Glomerular endothelial cell (primary cell): ENCODE measurements around the gene SNX8. TPM values are rescaled to one million over a fixed set of nuclear protein-coding genes. Genes with fewer than 3 reads are reported as not detected.

Experiments
- DNase-seq: peaks from one replicate; pipeline ENCODE4 v3.0.0-alpha.2; 2011; ENCODE audit warnings: low read depth, low spot score; ENCODE audit errors: extremely low read depth
- total RNA-seq: library from RNA; depleted of rRNA; stranded (reverse); fragments of >200 nt; gene quantifications from 2 replicates; pipeline ENCODE4 v1.2.3, GENCODE V29; 2015

The SNX8 gene
- total RNA-seq, 1 donor from 2014 or later, result 37.5 TPM

DNA sequence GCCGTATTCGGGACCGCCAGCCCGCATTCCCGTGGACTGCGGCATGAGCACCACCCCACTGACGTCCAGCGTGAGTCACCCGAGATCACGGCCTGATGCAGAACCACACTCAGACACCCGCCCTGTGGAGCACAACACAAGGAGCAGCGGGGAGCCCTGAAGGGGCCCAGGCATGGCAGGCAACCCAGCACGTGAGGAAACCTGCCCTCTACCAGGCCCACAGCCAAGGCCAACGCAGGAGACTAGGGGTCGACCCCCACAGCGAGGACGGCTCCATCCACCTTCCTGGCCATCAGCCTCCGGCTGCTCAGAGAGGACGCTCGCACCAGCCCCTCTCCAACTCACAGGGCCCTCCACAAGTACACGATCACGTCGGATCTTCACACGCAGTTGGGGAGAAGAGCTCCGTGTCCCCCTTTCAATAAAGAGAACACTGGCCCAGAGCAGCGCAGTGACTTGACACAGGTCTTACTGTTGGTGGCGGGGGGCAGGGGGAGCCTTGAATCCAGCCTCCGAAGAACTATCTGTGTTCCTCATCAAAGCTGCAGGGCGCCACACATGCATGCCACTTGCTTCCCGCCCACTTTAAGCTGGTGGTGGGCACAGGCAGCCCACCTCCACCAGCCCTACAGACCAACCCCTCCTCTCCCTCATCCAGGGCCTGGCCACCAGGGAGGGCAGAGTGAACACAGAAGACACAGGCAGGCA lies 103.5 kb downstream of the SNX8 start:
- no peak for DNase-seq

DNA sequence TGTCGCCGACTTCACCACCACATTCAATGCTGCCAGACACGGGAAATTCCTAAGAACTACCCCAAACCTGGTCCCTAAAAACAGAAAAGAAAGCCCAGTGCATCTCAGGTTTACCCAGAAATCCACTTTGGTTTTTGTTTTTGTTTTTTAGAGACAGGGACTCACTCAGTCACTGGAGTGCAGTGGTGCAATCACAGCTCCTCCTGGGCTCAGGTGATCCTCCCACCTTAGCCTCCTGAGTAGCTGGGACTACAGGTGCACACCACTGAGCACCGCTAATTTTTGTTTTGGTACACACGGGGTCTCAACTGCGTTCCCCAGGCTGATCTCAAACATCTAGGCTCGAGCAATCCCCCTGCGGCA lies 104.3 kb downstream of the SNX8 start:
- DNase-seq, result no peak

DNA sequence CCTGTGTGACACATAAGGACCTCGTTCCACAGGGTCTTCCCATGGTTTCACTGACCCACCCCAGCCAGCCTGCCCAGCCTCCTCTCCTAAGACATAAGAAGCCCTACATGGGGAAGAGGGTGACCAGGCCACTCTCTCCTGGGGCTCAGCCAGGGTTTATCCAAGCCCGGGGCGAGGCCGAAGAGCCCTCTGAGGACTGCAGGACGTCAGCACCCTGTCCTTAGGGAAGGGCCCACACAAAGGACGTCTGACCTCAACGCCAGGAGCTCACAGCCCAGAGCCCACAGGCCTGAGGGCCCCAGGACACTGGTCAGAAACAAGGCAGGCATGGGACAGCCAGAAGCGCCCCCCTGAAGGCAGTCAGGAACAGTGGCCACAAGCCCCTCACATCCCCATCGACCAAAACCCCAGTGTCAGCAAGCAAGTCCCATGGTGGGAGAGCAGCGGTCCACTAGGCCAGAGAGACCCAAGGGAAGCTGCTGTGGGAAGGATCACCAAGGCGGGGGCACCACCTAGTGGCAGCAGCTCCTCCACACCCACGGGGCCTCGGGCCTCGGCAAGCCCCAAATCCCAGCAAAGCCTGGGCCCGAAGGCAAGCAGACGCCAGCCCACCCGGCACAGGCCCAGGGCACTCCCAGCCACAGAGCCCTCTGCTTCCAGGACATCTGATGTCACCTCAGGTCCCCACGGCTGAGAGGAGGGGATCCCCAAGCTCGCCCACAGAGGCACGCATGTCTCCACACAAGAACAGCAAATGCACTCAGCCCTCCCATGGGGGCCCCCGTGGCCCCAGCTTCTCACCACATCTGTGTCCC lies 104.9 kb downstream of the SNX8 start:
- DNase-seq, result no peak

DNA sequence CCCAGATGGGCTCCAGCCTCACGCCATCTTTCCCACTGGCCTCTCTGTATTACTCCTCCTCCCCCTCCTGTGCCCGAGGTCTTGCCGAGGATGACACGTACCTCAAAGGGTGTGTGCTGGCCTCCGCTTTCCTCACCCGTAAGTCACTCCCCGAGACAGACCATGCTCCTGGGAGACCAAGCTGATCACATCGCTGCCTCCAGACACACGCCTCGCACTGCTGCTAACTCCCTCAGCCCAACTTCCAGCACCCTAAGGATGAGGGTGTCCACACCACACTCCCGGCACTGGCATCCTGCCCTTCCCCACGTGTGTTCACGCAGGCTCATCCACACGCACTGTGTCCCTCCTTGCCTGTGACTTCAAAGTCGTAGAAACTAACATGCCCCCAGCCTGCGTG lies 105.5 kb downstream of the SNX8 start:
- DNase-seq, result no peak

DNA sequence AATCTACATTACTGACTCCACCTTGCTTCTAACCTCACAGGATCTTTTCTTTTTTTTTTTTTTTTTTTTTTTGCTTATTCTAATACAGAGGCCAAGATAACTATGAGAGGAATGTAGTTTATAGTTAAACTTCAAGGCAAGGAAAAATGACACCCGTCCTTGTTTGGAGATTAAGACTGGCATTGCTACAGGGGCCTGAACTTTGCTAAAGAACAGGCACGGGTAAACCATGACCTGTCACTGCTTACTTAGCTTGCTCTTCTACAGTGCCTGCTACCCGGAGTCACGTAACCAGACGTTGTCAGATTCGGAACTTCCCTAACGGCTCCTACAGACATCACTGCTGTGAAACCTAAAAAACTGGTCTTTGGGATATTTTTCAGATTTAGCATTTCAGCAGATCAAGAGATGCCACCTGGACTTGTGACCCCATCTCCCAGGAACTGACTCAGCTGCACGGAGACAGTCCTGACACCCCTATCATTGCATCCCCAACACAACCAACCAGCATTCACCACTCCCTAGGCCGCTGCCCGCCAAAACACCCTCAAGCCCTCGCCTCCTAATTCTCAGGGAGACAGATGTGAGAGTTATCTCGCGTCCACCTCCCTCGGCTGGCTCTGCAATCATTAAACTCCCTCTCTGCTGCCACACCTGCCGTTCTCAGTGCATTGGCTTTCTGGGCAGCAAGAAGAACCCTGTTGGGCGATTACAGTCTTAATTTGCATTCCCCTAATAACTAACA lies 109.0 kb downstream of the SNX8 start:
- DNase-seq, result no peak

DNA sequence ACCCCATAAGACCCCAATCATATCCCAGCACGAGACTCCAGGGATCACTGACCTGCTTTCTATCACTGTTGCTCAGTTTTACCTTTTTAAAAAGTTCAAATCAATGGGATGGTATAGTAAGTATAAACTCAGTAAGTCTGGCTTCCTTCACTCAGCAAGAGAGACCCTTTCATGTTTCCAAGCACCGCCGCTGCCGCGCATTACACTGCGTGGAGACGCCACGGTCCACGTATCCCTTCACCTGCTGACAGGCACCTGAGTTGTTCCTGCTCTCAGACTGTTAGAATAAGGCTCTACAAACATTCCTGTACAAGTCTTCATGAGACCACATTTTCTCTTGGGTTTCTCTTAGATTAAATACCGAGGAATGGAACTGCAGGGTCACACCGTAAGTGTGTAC lies 109.8 kb downstream of the SNX8 start:
- no peak for DNase-seq

DNA sequence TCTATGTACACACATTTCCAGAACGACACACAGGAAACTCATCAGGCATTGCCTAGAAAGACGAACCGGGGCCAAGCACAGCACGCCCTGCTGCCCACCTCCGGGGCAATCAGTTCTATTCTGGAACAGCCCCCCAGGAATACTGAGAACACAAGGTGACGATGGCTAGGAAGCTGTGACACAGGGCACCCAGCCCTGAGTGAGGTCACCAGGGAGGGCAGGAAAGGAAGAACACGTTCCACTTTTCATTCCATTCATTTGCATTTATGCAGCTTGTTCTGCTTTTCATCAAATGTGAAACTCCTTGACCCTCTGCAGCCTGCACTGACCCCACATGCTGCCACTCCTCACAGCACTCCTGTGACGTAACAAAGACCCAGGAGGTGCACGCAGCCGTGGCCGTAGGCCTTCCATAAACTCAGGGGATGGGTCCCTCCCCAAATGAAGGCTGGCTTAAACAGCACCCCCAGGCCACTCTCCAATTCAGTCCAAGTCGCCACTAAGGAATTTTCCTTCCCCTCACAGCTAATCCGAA lies 110.4 kb downstream of the SNX8 start:
- DNase-seq, result no peak

DNA sequence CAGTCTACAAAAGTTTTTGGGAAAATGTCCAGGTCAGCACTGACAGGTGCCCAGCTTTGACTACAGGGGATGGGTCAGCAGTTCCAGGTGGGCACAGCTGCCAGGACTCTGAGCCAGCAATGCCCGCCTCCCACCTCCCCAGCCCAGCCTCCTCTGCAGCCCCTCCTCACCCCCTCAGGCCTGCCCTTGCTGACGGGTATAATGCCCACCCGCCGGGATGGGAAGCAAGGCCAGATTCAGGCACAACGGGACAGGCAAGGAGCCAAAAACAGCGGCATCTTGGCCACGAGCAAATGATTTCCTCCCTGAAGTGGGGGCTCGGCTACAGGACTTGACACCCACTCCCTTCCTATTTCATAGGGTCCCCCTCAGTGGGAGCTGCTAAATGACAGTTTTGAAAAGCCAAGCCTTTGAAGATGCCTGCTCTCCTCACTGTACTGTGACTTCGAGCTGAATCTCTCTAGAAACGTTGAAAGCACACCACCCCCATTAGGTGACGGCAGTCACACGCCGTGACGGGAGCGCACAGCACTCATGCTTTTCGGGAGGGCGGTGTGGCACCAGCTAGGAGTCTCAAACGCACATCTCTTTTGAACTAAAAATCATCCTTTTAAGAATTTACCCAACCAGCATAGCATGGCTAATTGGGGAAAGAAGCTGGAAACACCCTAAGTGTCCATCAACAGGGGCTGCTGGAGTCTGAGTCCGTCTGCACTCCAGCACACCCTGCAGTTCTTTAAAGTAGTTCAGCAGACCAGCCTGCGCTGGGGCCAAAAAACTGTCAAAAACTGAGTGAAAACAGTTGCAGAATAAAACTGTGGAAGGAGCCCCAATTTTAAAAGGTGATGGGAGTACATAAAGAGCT lies 111.1 kb downstream of the SNX8 start:
- no peak for DNase-seq

DNA sequence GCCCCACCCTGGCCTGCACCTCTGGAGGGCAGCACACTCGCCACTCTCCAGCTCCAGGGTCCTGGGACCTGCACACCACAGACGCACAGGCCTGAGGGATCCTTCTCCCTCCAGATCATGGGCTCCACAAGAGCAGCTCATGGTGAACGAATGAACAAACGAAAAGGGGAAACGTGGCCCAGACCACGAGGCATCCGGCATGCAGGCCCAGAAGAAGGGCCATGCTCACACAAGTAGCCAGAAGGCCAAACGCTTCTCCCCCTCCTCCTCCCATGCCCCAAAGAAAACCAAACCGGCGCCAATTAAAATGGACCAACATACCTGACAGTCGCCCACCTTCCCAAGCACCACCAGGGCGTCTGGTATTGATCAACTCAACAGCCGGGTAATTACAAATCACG lies 111.9 kb downstream of the SNX8 start:
- DNase-seq, result no peak

Other genes with a start within 250 kb of the SNX8 start
- gene MAD1L1, start 81.5 kb downstream of the SNX8 start, total RNA-seq, result 36.6 and 59.4 TPM in 2 replicates
- gene MRM2, start 72.2 kb downstream of the SNX8 start, total RNA-seq, result 13.1 and 20.9 TPM in 2 replicates
- gene NUDT1, start 72.2 kb downstream of the SNX8 start, total RNA-seq, result 12.3 and 17.0 TPM in 2 replicates
- gene EIF3B, start 40.4 kb upstream of the SNX8 start, total RNA-seq, result 150 and 181 TPM in 2 replicates
- 22.2 and 32.6 TPM in 2 replicates for gene CHST12, start 89.2 kb upstream of the SNX8 start, total RNA-seq
- gene GRIFIN, start 162.0 kb upstream of the SNX8 start, total RNA-seq, result not detected in 2 replicates
- gene LFNG, start 205.3 kb upstream of the SNX8 start, total RNA-seq, result 14.8 and 21.7 TPM in 2 replicates
- 29.2 and 42.3 TPM in 2 replicates for gene BRAT1, start 241.1 kb upstream of the SNX8 start, total RNA-seq
- gene IQCE, start 244.5 kb upstream of the SNX8 start, total RNA-seq, result 6.7 and 12.7 TPM in 2 replicates